ENCODE measurements around the gene OSCP1. TPM values are rescaled to one million over a fixed set of nuclear protein-coding genes. Genes with fewer than 3 reads are reported as not detected.

Gene OSCP1
- total and polyA plus RNA-seq, 10 donors: 0.70 to 3.3 (median 1.4) TPM

GRCh38 chr1:36386265-36387140 is 63.7 kb downstream of the OSCP1 start:
- peaks cover 50 to 92% (median 85%) of the 10 kb centered on the region in 6 donors for H3K4me1 ChIP-seq
- peak overlapping the region; percentile 18 to 98 (median 86) for H3K4me3 ChIP-seq
- H3K36me3 ChIP-seq: peaks cover 0 to 42% (median 7%) of the 10 kb centered on the region in 6 donors
- TF ChIP-seq CTCF (IDR thresholded peaks at IDR 0.05 in 8 of 11, conservative IDR thresholded peaks at IDR 0.05 in 3 of 11): no peak
- peak; percentile 30 to 85 (median 73) for TF ChIP-seq POLR2A (IDR thresholded peaks at IDR 0.05)
- peak in 2 of 3 donors; percentile 91 to 96 for TF ChIP-seq POLR2AphosphoS5 (IDR thresholded peaks at IDR 0.05)
- 1 to 4% (median 3%) methylated on average over 13 to 14 of the region's 14 CpGs for WGBS, 5 donors
- DNase-seq: peak; percentile 94
- no peaks in the 10 kb centered on the region for H3K27me3 ChIP-seq (replicated peaks in 1 of 7)
- intact Hi-C loops (cut with DNase I; ENCODE audit: low total_unique reads): no loop called here
- H3K9me3 ChIP-seq: no peaks in the 10 kb centered on the region
- H3K27ac ChIP-seq: peak overlapping the region; percentile 78 to 98 (median 96)

- WGBS, 5 donors: 0 to 1% (median 1%) methylated on average over 24 to 82 of the region's 82 CpGs
- Histone ChIP-seq H3K27me3 (replicated peaks in 1 of 7) (no peaks in the 10 kb centered on the region), H3K4me3 (peak within 1 kb of the TSS; percentile 82 to 98 (median 88)), H3K4me1 (peaks cover 47 to 92% (median 83%) of the 10 kb centered on the region in 6 donors), H3K9me3 (no peaks in the 10 kb centered on the region), H3K27ac (peak within 1 kb of the TSS; percentile 93 to 98 (median 97)), H3K36me3 (peaks cover 0 to 40% (median 0%) of the 10 kb centered on the region in 6 donors)
- intact Hi-C loops (cut with DNase I; ENCODE audit: low total_unique reads): no loop called here
- DNase-seq: peak; percentile 99
- TF ChIP-seq POLR2AphosphoS5 (IDR thresholded peaks at IDR 0.05) (peak; percentile 85 to 91 (median 91)), POLR2A (IDR thresholded peaks at IDR 0.05) (peak in 1 of 3 donors; percentile 83), CTCF (IDR thresholded peaks at IDR 0.05 in 8 of 11, conservative IDR thresholded peaks at IDR 0.05 in 3 of 11) (peak in 2 of 11 experiments; percentile 4 to 13)
Measured at GRCh38 chr1:36385410-36386264, 64.6 kb downstream of the OSCP1 start, which contains the start of gene STK40. Gene STK40 (minus strand): TSS chr1:36385924. CDS start chr1:36361332, 24,592 bp downstream.

- peak; percentile 92 for DNase-seq
- intact Hi-C loops (cut with DNase I; ENCODE audit: low total_unique reads): no loop called here
- H3K27me3 ChIP-seq (replicated peaks in 1 of 7): no peaks in the 10 kb centered on the region
- H3K27ac ChIP-seq: peak overlapping the region; percentile 93 to 98 (median 97)
- H3K9me3 ChIP-seq: no peaks in the 10 kb centered on the region
- H3K4me3 ChIP-seq: peak overlapping the region; percentile 82 to 98 (median 88)
- H3K4me1 ChIP-seq: peaks cover 49 to 92% (median 83%) of the 10 kb centered on the region in 6 donors
- WGBS, 5 donors: 0 to 1% (median 1%) methylated on average over 20 to 25 of the region's 25 CpGs
- H3K36me3 ChIP-seq: peaks cover 0 to 31% (median 0%) of the 10 kb centered on the region in 6 donors
- TF ChIP-seq POLR2AphosphoS5 (IDR thresholded peaks at IDR 0.05): peak; percentile 30 to 59 (median 44)
- TF ChIP-seq CTCF (IDR thresholded peaks at IDR 0.05 in 8 of 11, conservative IDR thresholded peaks at IDR 0.05 in 3 of 11): no peak
- TF ChIP-seq POLR2A (IDR thresholded peaks at IDR 0.05): no peak
Measured at GRCh38 chr1:36384542-36385409, 65.5 kb downstream of the OSCP1 start.
